ENCODE data around the gene CNTNAP2.

Gene CNTNAP2

GRCh38 chr7:147068842-147069241 lies 952.2 kb downstream of the CNTNAP2 start:
- H4K5ac ChIP-seq (ENCODE audit: low read length): no peak overlapping the region
- H3K27ac ChIP-seq (ENCODE audit: low read depth, low read length): no peak overlapping the region
- H3K79me2 ChIP-seq (ENCODE audit: control insufficient read depth, insufficient read depth, low read length): no peaks in the 10 kb centered on the region
- no peaks in the 10 kb centered on the region for H3K79me1 ChIP-seq (ENCODE audit: low read length)
- no peak overlapping the region for H3K4me2 ChIP-seq (ENCODE audit: low read length)
- no peak overlapping the region for H4K8ac ChIP-seq (ENCODE audit: low read depth, low read length)
- no peak overlapping the region for H3K9ac ChIP-seq (ENCODE audit: low read length)
- H3K36me3 ChIP-seq (ENCODE audit: control insufficient read depth, insufficient read depth, low read length): no peaks in the 10 kb centered on the region
- no peak overlapping the region for H2BK15ac ChIP-seq (replicated peaks; ENCODE audit: low read depth)
- H2BK5ac ChIP-seq (ENCODE audit: low read length): no peak overlapping the region
- H3K4me3 ChIP-seq (ENCODE audit: low read length): no peak overlapping the region
- H3K27me3 ChIP-seq (ENCODE audit: insufficient read depth, low read length, poor library complexity): no peaks in the 10 kb centered on the region
- H2BK120ac ChIP-seq (ENCODE audit: low read depth, low read length): no peak overlapping the region
- H3K56ac ChIP-seq (ENCODE audit: low read length): no peak overlapping the region
- no peaks in the 10 kb centered on the region for H3K4me1 ChIP-seq (ENCODE audit: control insufficient read depth, low read depth, low read length)
- no peak overlapping the region for H3K4ac ChIP-seq (ENCODE audit: low read depth, low read length)
- no peak overlapping the region for H2AK5ac ChIP-seq (ENCODE audit: low read length)
- WGBS (ENCODE audit: extremely low coverage, insufficient coverage, low lambda C conversion rate): no CpG with 5 or more reads among the region's 5 CpGs
- H3K18ac ChIP-seq (ENCODE audit: low read length): no peak overlapping the region
- no peak overlapping the region for H3K23ac ChIP-seq (ENCODE audit: low read length)
- no peak for DNase-seq

GRCh38 chr7:147069771-147070170 lies 953.2 kb downstream of the CNTNAP2 start:
- H3K4ac ChIP-seq (ENCODE audit: low read depth, low read length): no peak overlapping the region
- no CpG with 5 or more reads among the region's 1 CpG for WGBS (ENCODE audit: extremely low coverage, insufficient coverage, low lambda C conversion rate)
- no peaks in the 10 kb centered on the region for H3K27me3 ChIP-seq (ENCODE audit: insufficient read depth, low read length, poor library complexity)
- no peaks in the 10 kb centered on the region for H3K4me1 ChIP-seq (ENCODE audit: control insufficient read depth, low read depth, low read length)
- H2BK5ac ChIP-seq (ENCODE audit: low read length): no peak overlapping the region
- no peaks in the 10 kb centered on the region for H3K79me2 ChIP-seq (ENCODE audit: control insufficient read depth, insufficient read depth, low read length)
- H3K4me3 ChIP-seq (ENCODE audit: low read length): no peak overlapping the region
- H2BK15ac ChIP-seq (replicated peaks; ENCODE audit: low read depth): no peak overlapping the region
- DNase-seq: no peak
- H3K56ac ChIP-seq (ENCODE audit: low read length): no peak overlapping the region
- H4K8ac ChIP-seq (ENCODE audit: low read depth, low read length): no peak overlapping the region
- H3K23ac ChIP-seq (ENCODE audit: low read length): no peak overlapping the region
- no peak overlapping the region for H3K27ac ChIP-seq (ENCODE audit: low read depth, low read length)
- H3K4me2 ChIP-seq (ENCODE audit: low read length): no peak overlapping the region
- H4K5ac ChIP-seq (ENCODE audit: low read length): no peak overlapping the region
- H3K79me1 ChIP-seq (ENCODE audit: low read length): no peaks in the 10 kb centered on the region
- no peaks in the 10 kb centered on the region for H3K36me3 ChIP-seq (ENCODE audit: control insufficient read depth, insufficient read depth, low read length)
- no peak overlapping the region for H3K18ac ChIP-seq (ENCODE audit: low read length)
- H2BK120ac ChIP-seq (ENCODE audit: low read depth, low read length): no peak overlapping the region
- H2AK5ac ChIP-seq (ENCODE audit: low read length): no peak overlapping the region
- H3K9ac ChIP-seq (ENCODE audit: low read length): no peak overlapping the region

GRCh38 chr7:147070886-147071285 lies 954.3 kb downstream of the CNTNAP2 start:
- H3K4me1 ChIP-seq (ENCODE audit: control insufficient read depth, low read depth, low read length): no peaks in the 10 kb centered on the region
- no peaks in the 10 kb centered on the region for H3K36me3 ChIP-seq (ENCODE audit: control insufficient read depth, insufficient read depth, low read length)
- H2AK5ac ChIP-seq (ENCODE audit: low read length): no peak overlapping the region
- no peaks in the 10 kb centered on the region for H3K79me2 ChIP-seq (ENCODE audit: control insufficient read depth, insufficient read depth, low read length)
- DNase-seq: no peak
- no peak overlapping the region for H2BK5ac ChIP-seq (ENCODE audit: low read length)
- no peaks in the 10 kb centered on the region for H3K27me3 ChIP-seq (ENCODE audit: insufficient read depth, low read length, poor library complexity)
- H2BK120ac ChIP-seq (ENCODE audit: low read depth, low read length): no peak overlapping the region
- H3K79me1 ChIP-seq (ENCODE audit: low read length): no peaks in the 10 kb centered on the region
- H4K8ac ChIP-seq (ENCODE audit: low read depth, low read length): no peak overlapping the region
- no peak overlapping the region for H3K9ac ChIP-seq (ENCODE audit: low read length)
- whole genome bisulfite sequencing (ENCODE audit: extremely low coverage, insufficient coverage, low lambda C conversion rate): no CpG with 5 or more reads among the region's 1 CpG
- H3K18ac ChIP-seq (ENCODE audit: low read length): no peak overlapping the region
- H3K27ac ChIP-seq (ENCODE audit: low read depth, low read length): no peak overlapping the region
- H4K5ac ChIP-seq (ENCODE audit: low read length): no peak overlapping the region
- no peak overlapping the region for H3K4me3 ChIP-seq (ENCODE audit: low read length)
- no peak overlapping the region for H2BK15ac ChIP-seq (replicated peaks; ENCODE audit: low read depth)
- no peak overlapping the region for H3K23ac ChIP-seq (ENCODE audit: low read length)
- no peak overlapping the region for H3K4me2 ChIP-seq (ENCODE audit: low read length)
- no peak overlapping the region for H3K4ac ChIP-seq (ENCODE audit: low read depth, low read length)
- no peak overlapping the region for H3K56ac ChIP-seq (ENCODE audit: low read length)

GRCh38 chr7:147071536-147071935 lies 954.9 kb downstream of the CNTNAP2 start:
- Histone ChIP-seq H3K56ac (ENCODE audit: low read length) (no peak overlapping the region), H4K5ac (ENCODE audit: low read length) (no peak overlapping the region), H3K18ac (ENCODE audit: low read length) (no peak overlapping the region), H3K23ac (ENCODE audit: low read length) (no peak overlapping the region), H2BK120ac (ENCODE audit: low read depth, low read length) (no peak overlapping the region), H3K27me3 (ENCODE audit: insufficient read depth, low read length, poor library complexity) (no peaks in the 10 kb centered on the region), H2BK15ac (replicated peaks; ENCODE audit: low read depth) (no peak overlapping the region), H3K27ac (ENCODE audit: low read depth, low read length) (no peak overlapping the region), H3K4ac (ENCODE audit: low read depth, low read length) (no peak overlapping the region), H3K36me3 (ENCODE audit: control insufficient read depth, insufficient read depth, low read length) (no peaks in the 10 kb centered on the region), H3K4me2 (ENCODE audit: low read length) (no peak overlapping the region), H3K4me3 (ENCODE audit: low read length) (no peak overlapping the region), H3K79me2 (ENCODE audit: control insufficient read depth, insufficient read depth, low read length) (no peaks in the 10 kb centered on the region), H4K8ac (ENCODE audit: low read depth, low read length) (no peak overlapping the region), H2AK5ac (ENCODE audit: low read length) (no peak overlapping the region), H2BK5ac (ENCODE audit: low read length) (no peak overlapping the region), H3K4me1 (ENCODE audit: control insufficient read depth, low read depth, low read length) (no peaks in the 10 kb centered on the region), H3K9ac (ENCODE audit: low read length) (no peak overlapping the region), H3K79me1 (ENCODE audit: low read length) (no peaks in the 10 kb centered on the region)
- no CpG with 5 or more reads among the region's 1 CpG for WGBS (ENCODE audit: extremely low coverage, insufficient coverage, low lambda C conversion rate)
- DNase-seq: no peak

- Histone ChIP-seq H3K4me2 (ENCODE audit: low read length) (no peak overlapping the region), H2BK5ac (ENCODE audit: low read length) (no peak overlapping the region), H3K18ac (ENCODE audit: low read length) (no peak overlapping the region), H3K4me1 (ENCODE audit: control insufficient read depth, low read depth, low read length) (no peaks in the 10 kb centered on the region), H3K36me3 (ENCODE audit: control insufficient read depth, insufficient read depth, low read length) (no peaks in the 10 kb centered on the region), H3K23ac (ENCODE audit: low read length) (no peak overlapping the region), H3K9ac (ENCODE audit: low read length) (no peak overlapping the region), H2BK120ac (ENCODE audit: low read depth, low read length) (no peak overlapping the region), H3K79me2 (ENCODE audit: control insufficient read depth, insufficient read depth, low read length) (no peaks in the 10 kb centered on the region), H4K5ac (ENCODE audit: low read length) (no peak overlapping the region), H2AK5ac (ENCODE audit: low read length) (no peak overlapping the region), H3K4me3 (ENCODE audit: low read length) (no peak overlapping the region), H3K27me3 (ENCODE audit: insufficient read depth, low read length, poor library complexity) (no peaks in the 10 kb centered on the region), H3K56ac (ENCODE audit: low read length) (no peak overlapping the region), H3K79me1 (ENCODE audit: low read length) (no peaks in the 10 kb centered on the region), H3K4ac (ENCODE audit: low read depth, low read length) (no peak overlapping the region), H2BK15ac (replicated peaks; ENCODE audit: low read depth) (no peak overlapping the region), H4K8ac (ENCODE audit: low read depth, low read length) (no peak overlapping the region), H3K27ac (ENCODE audit: low read depth, low read length) (no peak overlapping the region)
- DNase-seq: peak; percentile 28
- WGBS (ENCODE audit: extremely low coverage, insufficient coverage, low lambda C conversion rate): 100% methylated on average over 1 of the region's 3 CpGs
Measured at GRCh38 chr7:147078312-147078711, 961.7 kb downstream of the CNTNAP2 start.

GRCh38 chr7:147079083-147079482 lies 962.5 kb downstream of the CNTNAP2 start:
- Histone ChIP-seq H3K36me3 (ENCODE audit: control insufficient read depth, insufficient read depth, low read length) (no peaks in the 10 kb centered on the region), H3K23ac (ENCODE audit: low read length) (no peak overlapping the region), H2BK5ac (ENCODE audit: low read length) (no peak overlapping the region), H3K4me1 (ENCODE audit: control insufficient read depth, low read depth, low read length) (no peaks in the 10 kb centered on the region), H3K9ac (ENCODE audit: low read length) (no peak overlapping the region), H4K8ac (ENCODE audit: low read depth, low read length) (no peak overlapping the region), H4K5ac (ENCODE audit: low read length) (no peak overlapping the region), H3K18ac (ENCODE audit: low read length) (no peak overlapping the region), H2BK15ac (replicated peaks; ENCODE audit: low read depth) (no peak overlapping the region), H3K27ac (ENCODE audit: low read depth, low read length) (no peak overlapping the region), H2BK120ac (ENCODE audit: low read depth, low read length) (no peak overlapping the region), H3K56ac (ENCODE audit: low read length) (no peak overlapping the region), H3K4me3 (ENCODE audit: low read length) (no peak overlapping the region), H3K4ac (ENCODE audit: low read depth, low read length) (no peak overlapping the region), H3K4me2 (ENCODE audit: low read length) (no peak overlapping the region), H3K27me3 (ENCODE audit: insufficient read depth, low read length, poor library complexity) (no peaks in the 10 kb centered on the region), H2AK5ac (ENCODE audit: low read length) (no peak overlapping the region), H3K79me1 (ENCODE audit: low read length) (no peaks in the 10 kb centered on the region), H3K79me2 (ENCODE audit: control insufficient read depth, insufficient read depth, low read length) (no peaks in the 10 kb centered on the region)
- peak; percentile 13 for DNase-seq
- no CpG with 5 or more reads among the region's 5 CpGs for whole genome bisulfite sequencing (ENCODE audit: extremely low coverage, insufficient coverage, low lambda C conversion rate)
